Ovary (tissue), 9 donors: ENCODE measurements around the gene OLIG1. TPM values are rescaled to one million over a fixed set of nuclear protein-coding genes. Genes with fewer than 3 reads are reported as not detected.

Source experiments
- DNase-seq, 5 donors: peaks; one replicate each; pipeline ENCODE4 v3.0.0-alpha.2; 2019 to 2020
- H3K27ac ChIP-seq, 2 donors: fragments of 200-600 bp; one replicate each; pipeline versions ENCODE4 v1.5.1 to v1.8.0; 2019 to 2022
- H3K27me3 ChIP-seq: fragments of 200-600 bp; one replicate; pipeline ENCODE4 v1.8.0; 2022
- H3K36me3 ChIP-seq: fragments of 200-600 bp; sonication (generic); one replicate; pipeline ENCODE4 v1.5.1; 2019
- H3K4me1 ChIP-seq: one replicate; pipeline ENCODE4 v1.8.1; 2013; ENCODE audit warnings: mild to moderate bottlenecking, moderate library complexity; ENCODE audit not compliant: insufficient read depth
- H3K4me3 ChIP-seq: fragments of 200-600 bp; sonication (generic); one replicate; pipeline ENCODE4 v1.5.1; 2017
- H3K9me3 ChIP-seq, 2 donors: fragments of 200-600 bp in 1 of 2; sonication (generic) in 1 of 2; one replicate each; pipeline versions ENCODE4 v1.5.1 to v1.8.1; 2013 to 2019; ENCODE audit warnings: mild to moderate bottlenecking in 1 of 2, moderate library complexity in 1 of 2
- EP300 ChIP-seq: sonication (generic); formaldehyde crosslinking; IDR thresholded peaks from one replicate; pipeline ENCODE4 v1.6.1; 2017; ENCODE audit warnings: antibody characterized with exemption
- POLR2A ChIP-seq: fragments of 450-650 bp; IDR thresholded peaks from one replicate; pipeline ENCODE4 v1.6.1; 2017; ENCODE audit warnings: antibody characterized with exemption, mild to moderate bottlenecking, moderate library complexity
- WGBS, 3 donors: extraction: QIAGEN DNeasy Blood & Tissue Kit in 1 of 3; methylation state at CpG; one replicate each; pipeline versions ENCODE4 v1.1.5 to v1.1.7; 2013 to 2017; 5-methylcytosine and 5-hydroxymethylcytosine counted together
- intact Hi-C, 4 donors: fragments of 100-400 bp; cut with DNase I; formaldehyde crosslinking; loops; one replicate each; pipeline versions ENCODE4 v1.11.0 to v1.15.1; 2022 to 2023
- polyA plus RNA-seq, 2 donors: library from polyadenylated mRNA; stranded (reverse); fragments of 200-250 nt in 1 of 2; fragments of 350-450 nt in 1 of 2; fragmentation: Illumina TruSeq in 1 of 2; extraction: RNeasy Lipid Tissue Mini Kit (QIAGEN cat#74804) in 1 of 2; gene quantifications; one replicate each; pipeline ENCODE4 v1.2.3, GENCODE V29; 2013 to 2014
- total RNA-seq, 7 donors: library from RNA; depleted of rRNA in 2 of 7; stranded (reverse); fragments of >200 nt in 2 of 7; fragmentation: NEBNext Ultra II Directional in 3 of 7; extraction: Animal tissue kit (Norgen Biotek cat#: 25700) in 3 of 7; gene quantifications; one replicate each; pipeline versions ENCODE4 v1.1.0 to v1.2.4, GENCODE V29; 2016 to 2023
- TF ChIP-seq, protein P1 (sequence below), 3 donors: fragments of 450-650 bp in 2 of 3; fragments of 200-600 bp in 1 of 3; IDR thresholded peaks; one replicate each; pipeline versions ENCODE4 v1.5.1 to v1.8.0; 2016 to 2022; ENCODE audit warnings: antibody characterized with exemption in 3 of 3, mild to moderate bottlenecking in 1 of 3
- donor health status: DM: no; HTN: no; CAD: no; lungs with moderate emphysema.
- donor health status: DM: no; HTN: no; CAD: no.
- donor health status: Bipolar disorder and iron deficiency.
- donor health status: DM: yes; HTN: yes; CAD: no.
- donor health status: DM: no; HTN: no; CAD: no.
- donor health status: DM: yes; HTN: yes; CAD: no.

The OLIG1 gene
- total and polyA plus RNA-seq, 9 donors, result not detected

DNA sequence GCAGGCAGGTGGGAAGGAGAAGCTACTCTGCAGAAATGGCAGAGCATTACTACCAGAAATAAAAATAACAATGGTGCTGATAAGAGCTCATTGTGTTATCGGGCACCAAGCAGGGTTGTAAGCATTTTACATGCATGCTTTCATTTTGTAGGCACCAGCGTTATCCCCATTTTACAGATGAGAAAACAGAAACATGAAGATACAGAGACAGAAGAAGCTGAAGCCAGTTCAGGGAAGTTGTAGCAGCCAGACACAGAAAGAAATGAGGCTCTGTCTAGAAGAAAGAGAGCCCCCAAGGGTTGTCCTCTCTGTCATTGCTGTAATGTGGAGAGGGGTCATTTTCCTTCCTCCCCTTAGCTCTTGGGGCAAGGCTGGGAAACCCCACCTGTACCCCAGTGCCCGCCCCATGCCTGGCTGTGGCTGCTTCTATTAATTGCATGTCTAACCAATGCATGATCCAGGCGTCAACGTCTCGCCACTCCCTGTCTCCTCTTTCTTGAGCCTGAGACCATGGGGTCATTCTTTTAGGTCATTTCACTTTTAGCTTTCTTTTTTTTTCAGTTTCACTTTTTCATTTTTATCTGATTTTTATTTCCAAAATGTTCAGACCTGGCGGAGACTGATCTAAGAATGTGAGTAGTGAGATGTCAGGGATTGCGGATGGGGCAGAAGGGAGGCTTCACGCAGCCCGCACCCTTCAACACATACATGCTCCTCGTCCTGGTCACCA, 6.8 kb downstream of the OLIG1 start:
- Histone ChIP-seq H3K27me3 (no peaks in the 10 kb centered on the region), H3K4me1 (no peaks in the 10 kb centered on the region), H3K4me3 (no peak overlapping the region), H3K9me3 (no peaks in the 10 kb centered on the region), H3K36me3 (no peaks in the 10 kb centered on the region), H3K27ac (no peak overlapping the region)
- TF ChIP-seq EP300 (no peak), POLR2A (no peak)
- TF ChIP-seq, protein P1, sequence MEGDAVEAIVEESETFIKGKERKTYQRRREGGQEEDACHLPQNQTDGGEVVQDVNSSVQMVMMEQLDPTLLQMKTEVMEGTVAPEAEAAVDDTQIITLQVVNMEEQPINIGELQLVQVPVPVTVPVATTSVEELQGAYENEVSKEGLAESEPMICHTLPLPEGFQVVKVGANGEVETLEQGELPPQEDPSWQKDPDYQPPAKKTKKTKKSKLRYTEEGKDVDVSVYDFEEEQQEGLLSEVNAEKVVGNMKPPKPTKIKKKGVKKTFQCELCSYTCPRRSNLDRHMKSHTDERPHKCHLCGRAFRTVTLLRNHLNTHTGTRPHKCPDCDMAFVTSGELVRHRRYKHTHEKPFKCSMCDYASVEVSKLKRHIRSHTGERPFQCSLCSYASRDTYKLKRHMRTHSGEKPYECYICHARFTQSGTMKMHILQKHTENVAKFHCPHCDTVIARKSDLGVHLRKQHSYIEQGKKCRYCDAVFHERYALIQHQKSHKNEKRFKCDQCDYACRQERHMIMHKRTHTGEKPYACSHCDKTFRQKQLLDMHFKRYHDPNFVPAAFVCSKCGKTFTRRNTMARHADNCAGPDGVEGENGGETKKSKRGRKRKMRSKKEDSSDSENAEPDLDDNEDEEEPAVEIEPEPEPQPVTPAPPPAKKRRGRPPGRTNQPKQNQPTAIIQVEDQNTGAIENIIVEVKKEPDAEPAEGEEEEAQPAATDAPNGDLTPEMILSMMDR (IDR thresholded peaks at IDR 0.05), result no peak
- DNase-seq, result no peak
- WGBS, 3 donors, result 72 to 76% (median 76%) methylated on average over 11 of the region's 11 CpGs
- intact Hi-C loops, result no loop called here

DNA sequence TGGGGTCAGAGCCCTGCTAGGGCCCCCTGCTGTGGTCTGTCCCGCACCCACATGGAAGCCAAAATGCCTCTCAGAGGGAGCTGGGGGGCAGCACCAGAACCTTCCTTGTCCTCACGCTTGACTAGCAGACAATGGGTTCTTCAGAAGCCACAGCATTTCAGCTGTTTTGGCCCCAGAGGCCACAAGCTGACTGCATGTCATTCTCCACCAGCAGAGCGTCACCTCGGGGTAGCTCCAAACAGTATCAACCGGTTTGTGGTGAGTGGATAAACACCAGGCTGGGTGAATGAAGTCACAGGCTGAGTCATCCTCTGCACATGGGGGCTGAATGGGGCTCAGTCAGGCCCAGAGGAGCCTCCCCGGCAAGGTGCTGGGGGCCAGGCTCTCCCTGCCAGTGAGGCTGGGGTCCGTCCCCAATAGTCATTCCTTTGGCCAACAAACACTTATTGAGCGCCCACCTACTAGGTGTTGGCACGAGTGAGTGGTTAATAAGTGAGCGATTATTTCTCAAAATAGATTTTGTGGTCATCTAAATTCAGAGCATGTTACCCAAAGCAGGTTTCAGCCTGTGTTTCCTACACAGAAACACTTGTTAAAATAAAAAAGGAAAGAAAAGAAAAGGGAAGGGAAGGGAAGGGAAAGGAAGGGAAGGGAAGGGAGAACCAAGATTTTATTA, 9.1 kb downstream of the OLIG1 start:
- no peaks in the 10 kb centered on the region for H3K4me1 ChIP-seq
- H3K4me3 ChIP-seq, result no peak overlapping the region
- H3K27ac ChIP-seq, result no peak overlapping the region
- no peak for DNase-seq
- TF ChIP-seq EP300 (no peak), POLR2A (no peak)
- TF ChIP-seq, protein P1 (IDR thresholded peaks at IDR 0.05), result no peak
- 64 to 72% (median 68%) methylated on average over 10 of the region's 10 CpGs for WGBS, 3 donors
- no peaks in the 10 kb centered on the region for H3K27me3 ChIP-seq
- H3K9me3 ChIP-seq, result no peaks in the 10 kb centered on the region
- H3K36me3 ChIP-seq, result no peaks in the 10 kb centered on the region
- intact Hi-C loops, result no loop called here

DNA sequence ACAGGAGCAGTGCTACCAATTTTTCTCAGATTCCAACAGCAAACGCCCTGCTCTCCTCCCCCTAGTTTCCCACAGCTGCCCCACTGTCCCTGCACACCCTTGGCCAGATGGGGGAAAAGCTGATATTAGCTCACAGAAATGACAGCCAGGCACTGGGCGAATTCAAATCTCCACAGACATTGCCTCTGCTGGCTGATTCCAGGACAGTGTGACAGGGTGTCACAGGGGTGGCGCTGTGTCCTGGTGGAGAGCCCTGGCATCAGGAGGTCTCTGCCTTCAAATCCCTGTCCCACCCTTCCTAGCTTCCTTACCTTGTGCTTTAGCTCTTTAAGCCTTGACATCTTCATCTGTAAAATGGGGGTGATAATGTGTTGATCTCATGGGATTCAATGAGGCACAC, 10.4 kb downstream of the OLIG1 start:
- no peaks in the 10 kb centered on the region for H3K4me1 ChIP-seq
- H3K36me3 ChIP-seq, result no peaks in the 10 kb centered on the region
- intact Hi-C loops, result no loop called here
- no peak for TF ChIP-seq POLR2A
- no peak for TF ChIP-seq EP300
- TF ChIP-seq, protein P1 (IDR thresholded peaks at IDR 0.05), result no peak
- DNase-seq, result no peak
- 73 to 76% (median 73%) methylated on average over 3 of the region's 3 CpGs for WGBS, 3 donors
- H3K27ac ChIP-seq, result no peak overlapping the region
- no peaks in the 10 kb centered on the region for H3K9me3 ChIP-seq
- H3K27me3 ChIP-seq, result no peaks in the 10 kb centered on the region
- no peak overlapping the region for H3K4me3 ChIP-seq

DNA sequence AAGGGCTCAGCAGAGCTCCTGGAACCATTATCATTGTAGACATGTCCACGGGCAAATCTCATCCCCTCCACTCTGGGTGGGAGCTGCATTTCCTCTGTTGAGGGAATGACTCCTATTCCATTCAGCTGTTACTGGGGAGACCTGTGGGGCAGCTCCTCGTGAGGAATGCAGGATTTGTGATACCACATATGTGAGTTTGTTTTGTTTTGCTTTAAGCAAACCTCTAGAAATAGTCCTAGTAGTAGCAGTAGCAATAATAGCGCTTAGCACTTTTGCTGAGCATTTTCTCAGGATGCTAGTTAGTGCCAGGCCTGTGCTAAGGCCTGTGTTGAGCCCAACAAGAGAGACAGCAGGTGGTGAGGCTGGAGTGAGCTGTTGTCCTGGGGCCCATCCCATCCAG, 10.8 kb downstream of the OLIG1 start:
- intact Hi-C loops, result no loop called here
- H3K9me3 ChIP-seq, result no peaks in the 10 kb centered on the region
- TF ChIP-seq, protein P1 (IDR thresholded peaks at IDR 0.05), result no peak
- no peak for TF ChIP-seq POLR2A
- no peak for TF ChIP-seq EP300
- no peaks in the 10 kb centered on the region for H3K27me3 ChIP-seq
- H3K27ac ChIP-seq, result no peak overlapping the region
- no peak for DNase-seq
- no peaks in the 10 kb centered on the region for H3K4me1 ChIP-seq
- no peaks in the 10 kb centered on the region for H3K36me3 ChIP-seq
- no peak overlapping the region for H3K4me3 ChIP-seq
- 49 to 59% (median 58%) methylated on average over 3 of the region's 3 CpGs for WGBS, 3 donors
